GM23338 (cell line): Measurements from ENCODE around the gene CYP4F22.

Experiments used
- CREB1 ChIP-seq: fragments of 250-450 bp; sonication (Bioruptor Pico); IDR thresholded peaks from 2 replicates; pipeline ENCODE4 v1.5.0; 2020; ENCODE audit warnings: low read depth, mild to moderate bottlenecking, moderate library complexity
- CTCF ChIP-seq, 2 experiments: fragments of 200-600 bp in 1 of 2; sonication (generic) in 1 of 2; conservative IDR thresholded peaks; 2 replicates each; pipeline versions ENCODE4 v1.5.1 to v1.6.1; 2016 to 2017; ENCODE audit warnings: antibody characterized with exemption in 2 of 2, low read depth in 2 of 2, mild to moderate bottlenecking in 2 of 2, moderate library complexity in 1 of 2
- ETS1 ChIP-seq: IDR thresholded peaks from 2 replicates; pipeline ENCODE4 v1.6.1; 2016; ENCODE audit warnings: antibody characterized with exemption
- EZH2 ChIP-seq: fragments of 200-600 bp; sonication (generic); IDR thresholded peaks from one replicate; pipeline ENCODE4 v1.8.0; 2017; ENCODE audit warnings: antibody characterized with exemption, mild to moderate bottlenecking, low read depth; ENCODE audit not compliant: unreplicated experiment
- EZH2phosphoT487 ChIP-seq: fragments of 200-600 bp; sonication (generic); IDR thresholded peaks from one replicate; pipeline ENCODE4 v1.8.1; 2018; ENCODE audit warnings: antibody characterized with exemption; ENCODE audit not compliant: unreplicated experiment
- JUNB ChIP-seq: IDR thresholded peaks from one replicate; pipeline ENCODE4 v1.6.1; 2016; ENCODE audit warnings: antibody characterized with exemption; ENCODE audit not compliant: unreplicated experiment
- NANOG ChIP-seq: IDR thresholded peaks from 2 replicates; pipeline ENCODE4 v1.6.1; 2016; ENCODE audit warnings: antibody characterized with exemption, borderline replicate concordance
- POLR2AphosphoS5 ChIP-seq: IDR thresholded peaks from 2 replicates; pipeline ENCODE4 v1.6.1; 2016; ENCODE audit warnings: antibody characterized with exemption, low read depth
- REST ChIP-seq: IDR thresholded peaks from one replicate; pipeline ENCODE4 v1.6.1; 2018; ENCODE audit warnings: antibody characterized with exemption; ENCODE audit not compliant: unreplicated experiment
- TF ChIP-seq, protein P1 (sequence below): fragments of 250-450 bp; sonication (Bioruptor Pico); IDR thresholded peaks from 2 replicates; pipeline ENCODE4 v1.5.0; 2020; ENCODE audit warnings: mild to moderate bottlenecking, moderate library complexity

DNA sequence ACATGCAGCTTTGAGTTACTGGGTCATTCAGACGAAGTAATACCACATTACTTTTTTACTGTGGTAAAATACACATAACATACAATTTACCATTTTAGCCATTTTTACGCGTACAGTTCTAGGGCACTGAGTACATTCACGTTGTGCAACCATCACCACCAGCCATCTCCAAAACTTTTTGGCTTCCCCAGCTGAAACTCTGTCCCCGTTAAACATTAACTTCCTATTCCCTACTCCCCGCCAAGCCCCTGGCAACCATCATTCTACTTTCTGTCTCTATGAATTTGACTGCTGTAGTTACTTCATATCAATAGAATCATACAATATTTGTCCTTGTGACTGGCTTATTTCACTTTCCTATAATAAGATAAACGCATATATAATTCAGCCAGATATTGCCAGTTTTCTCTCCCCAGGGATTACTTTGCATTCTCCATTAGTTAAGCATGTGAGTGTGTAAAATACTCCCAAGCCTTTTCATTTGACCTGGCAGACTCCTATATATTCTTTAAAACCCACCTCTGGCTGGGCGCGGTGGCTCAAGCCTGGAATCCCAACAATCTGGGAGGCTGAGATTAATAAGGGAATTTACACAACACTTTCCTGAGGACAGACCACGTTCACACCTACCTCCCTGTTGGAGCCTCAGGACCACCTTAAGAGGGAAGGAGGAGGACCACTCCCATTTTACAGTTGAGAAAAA lies 10.0 kb upstream of the CYP4F22 start:
- TF ChIP-seq CTCF (conservative IDR thresholded peaks at IDR 0.05; ENCODE audit: low read depth in 2 of 2) (no peak), POLR2AphosphoS5 (no peak), EZH2phosphoT487 (no peak), REST (no peak), CREB1 (CRISPR knock-in tag) (no peak), EZH2 (no peak), ETS1 (no peak), NANOG (no peak), JUNB (no peak)
- TF ChIP-seq, protein P1, sequence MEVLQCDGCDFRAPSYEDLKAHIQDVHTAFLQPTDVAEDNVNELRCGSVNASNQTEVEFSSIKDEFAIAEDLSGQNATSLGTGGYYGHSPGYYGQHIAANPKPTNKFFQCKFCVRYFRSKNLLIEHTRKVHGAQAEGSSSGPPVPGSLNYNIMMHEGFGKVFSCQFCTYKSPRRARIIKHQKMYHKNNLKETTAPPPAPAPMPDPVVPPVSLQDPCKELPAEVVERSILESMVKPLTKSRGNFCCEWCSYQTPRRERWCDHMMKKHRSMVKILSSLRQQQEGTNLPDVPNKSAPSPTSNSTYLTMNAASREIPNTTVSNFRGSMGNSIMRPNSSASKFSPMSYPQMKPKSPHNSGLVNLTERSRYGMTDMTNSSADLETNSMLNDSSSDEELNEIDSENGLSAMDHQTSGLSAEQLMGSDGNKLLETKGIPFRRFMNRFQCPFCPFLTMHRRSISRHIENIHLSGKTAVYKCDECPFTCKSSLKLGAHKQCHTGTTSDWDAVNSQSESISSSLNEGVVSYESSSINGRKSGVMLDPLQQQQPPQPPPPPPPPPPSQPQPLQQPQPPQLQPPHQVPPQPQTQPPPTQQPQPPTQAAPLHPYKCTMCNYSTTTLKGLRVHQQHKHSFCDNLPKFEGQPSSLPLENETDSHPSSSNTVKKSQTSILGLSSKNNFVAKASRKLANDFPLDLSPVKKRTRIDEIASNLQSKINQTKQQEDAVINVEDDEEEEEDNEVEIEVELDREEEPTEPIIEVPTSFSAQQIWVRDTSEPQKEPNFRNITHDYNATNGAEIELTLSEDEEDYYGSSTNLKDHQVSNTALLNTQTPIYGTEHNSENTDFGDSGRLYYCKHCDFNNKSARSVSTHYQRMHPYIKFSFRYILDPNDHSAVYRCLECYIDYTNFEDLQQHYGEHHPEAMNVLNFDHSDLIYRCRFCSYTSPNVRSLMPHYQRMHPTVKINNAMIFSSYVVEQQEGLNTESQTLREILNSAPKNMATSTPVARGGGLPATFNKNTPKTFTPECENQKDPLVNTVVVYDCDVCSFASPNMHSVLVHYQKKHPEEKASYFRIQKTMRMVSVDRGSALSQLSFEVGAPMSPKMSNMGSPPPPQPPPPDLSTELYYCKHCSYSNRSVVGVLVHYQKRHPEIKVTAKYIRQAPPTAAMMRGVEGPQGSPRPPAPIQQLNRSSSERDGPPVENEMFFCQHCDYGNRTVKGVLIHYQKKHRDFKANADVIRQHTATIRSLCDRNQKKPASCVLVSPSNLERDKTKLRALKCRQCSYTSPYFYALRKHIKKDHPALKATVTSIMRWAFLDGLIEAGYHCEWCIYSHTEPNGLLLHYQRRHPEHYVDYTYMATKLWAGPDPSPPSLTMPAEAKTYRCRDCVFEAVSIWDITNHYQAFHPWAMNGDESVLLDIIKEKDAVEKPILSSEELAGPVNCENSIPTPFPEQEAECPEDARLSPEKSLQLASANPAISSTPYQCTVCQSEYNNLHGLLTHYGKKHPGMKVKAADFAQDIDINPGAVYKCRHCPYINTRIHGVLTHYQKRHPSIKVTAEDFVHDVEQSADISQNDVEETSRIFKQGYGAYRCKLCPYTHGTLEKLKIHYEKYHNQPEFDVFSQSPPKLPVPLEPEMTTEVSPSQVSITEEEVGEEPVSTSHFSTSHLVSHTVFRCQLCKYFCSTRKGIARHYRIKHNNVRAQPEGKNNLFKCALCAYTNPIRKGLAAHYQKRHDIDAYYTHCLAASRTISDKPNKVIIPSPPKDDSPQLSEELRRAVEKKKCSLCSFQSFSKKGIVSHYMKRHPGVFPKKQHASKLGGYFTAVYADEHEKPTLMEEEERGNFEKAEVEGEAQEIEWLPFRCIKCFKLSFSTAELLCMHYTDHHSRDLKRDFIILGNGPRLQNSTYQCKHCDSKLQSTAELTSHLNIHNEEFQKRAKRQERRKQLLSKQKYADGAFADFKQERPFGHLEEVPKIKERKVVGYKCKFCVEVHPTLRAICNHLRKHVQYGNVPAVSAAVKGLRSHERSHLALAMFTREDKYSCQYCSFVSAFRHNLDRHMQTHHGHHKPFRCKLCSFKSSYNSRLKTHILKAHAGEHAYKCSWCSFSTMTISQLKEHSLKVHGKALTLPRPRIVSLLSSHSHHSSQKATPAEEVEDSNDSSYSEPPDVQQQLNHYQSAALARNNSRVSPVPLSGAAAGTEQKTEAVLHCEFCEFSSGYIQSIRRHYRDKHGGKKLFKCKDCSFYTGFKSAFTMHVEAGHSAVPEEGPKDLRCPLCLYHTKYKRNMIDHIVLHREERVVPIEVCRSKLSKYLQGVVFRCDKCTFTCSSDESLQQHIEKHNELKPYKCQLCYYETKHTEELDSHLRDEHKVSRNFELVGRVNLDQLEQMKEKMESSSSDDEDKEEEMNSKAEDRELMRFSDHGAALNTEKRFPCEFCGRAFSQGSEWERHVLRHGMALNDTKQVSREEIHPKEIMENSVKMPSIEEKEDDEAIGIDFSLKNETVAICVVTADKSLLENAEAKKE (CRISPR knock-in tag) = no peak
